HL-60 (cell line): Measurements from ENCODE around the gene ZRSR2.
"Not testable (repeated sequence)": the region's sequence is repeated elsewhere in the genome, so short reads cannot be mapped to it uniquely, and the experiment has no call there.

Source experiments
- DNase-seq, 2 experiments: peaks; one replicate each; pipeline ENCODE4 v3.0.0-alpha.2; 2010 to 2020; ENCODE audit warnings: low read depth in 1 of 2, low spot score in 1 of 2
- H3K27ac ChIP-seq: fragments of 250-450 bp; sonication (Bioruptor Pico); replicated peaks from 2 replicates; pipeline ENCODE4 v1.5.1; 2020; ENCODE audit warnings: mild to moderate bottlenecking, moderate library complexity
- H3K27me3 ChIP-seq: fragments of 250-450 bp; sonication (Bioruptor Pico); 2 replicates; pipeline ENCODE4 v1.5.1; 2021; ENCODE audit warnings: mild to moderate bottlenecking, moderate library complexity; ENCODE audit not compliant: insufficient read depth, poor library complexity, severe bottlenecking
- H3K4me3 ChIP-seq: replicated peaks from 2 replicates; pipeline ENCODE4 v1.5.1; 2011; ENCODE audit warnings: mild to moderate bottlenecking, control low read depth, low read length; ENCODE audit not compliant: insufficient read depth
- CTCF ChIP-seq: IDR thresholded peaks from one replicate; pipeline ENCODE4 v1.5.1; 2011; ENCODE audit warnings: low read length, control low read depth, inconsistent platforms; ENCODE audit not compliant: insufficient read depth
- GABPA ChIP-seq: IDR thresholded peaks from 2 replicates; pipeline ENCODE4 v1.6.1; 2012; ENCODE audit warnings: low read depth
- POLR2AphosphoS5 ChIP-seq: IDR thresholded peaks from 2 replicates; pipeline ENCODE4 v1.6.1; 2012; ENCODE audit warnings: low read depth
- SPI1 ChIP-seq: IDR thresholded peaks from 2 replicates; pipeline ENCODE4 v1.6.1; 2012; ENCODE audit warnings: low read depth, mild to moderate bottlenecking, borderline replicate concordance
- TF ChIP-seq, protein P1 (sequence below): IDR thresholded peaks from 2 replicates; pipeline ENCODE4 v1.6.1; 2012; ENCODE audit warnings: low read depth; ENCODE audit not compliant: insufficient replicate concordance

ZRSR2 gene

DNA sequence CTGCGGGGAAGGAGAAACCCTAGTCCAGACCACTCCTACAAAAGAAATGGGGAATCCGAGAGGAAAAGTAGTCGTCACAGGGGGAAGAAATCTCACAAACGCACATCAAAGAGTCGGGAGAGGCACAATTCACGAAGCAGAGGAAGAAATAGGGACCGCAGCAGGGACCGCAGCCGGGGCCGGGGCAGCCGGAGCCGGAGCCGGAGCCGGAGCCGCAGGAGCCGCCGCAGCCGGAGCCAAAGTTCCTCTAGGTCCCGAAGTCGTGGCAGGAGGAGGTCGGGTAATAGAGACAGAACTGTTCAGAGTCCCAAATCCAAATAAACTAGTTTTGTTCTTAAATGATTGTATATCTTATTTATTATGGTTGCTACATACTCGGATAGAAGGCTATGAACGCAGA is 32.6 kb downstream of the ZRSR2 start:
- Histone ChIP-seq H3K27ac (no peak overlapping the region), H3K4me3 (no peak overlapping the region), H3K27me3 (no peaks in the 10 kb centered on the region)
- TF ChIP-seq CTCF: no peak
- no peak for TF ChIP-seq SPI1
- TF ChIP-seq, protein P1, sequence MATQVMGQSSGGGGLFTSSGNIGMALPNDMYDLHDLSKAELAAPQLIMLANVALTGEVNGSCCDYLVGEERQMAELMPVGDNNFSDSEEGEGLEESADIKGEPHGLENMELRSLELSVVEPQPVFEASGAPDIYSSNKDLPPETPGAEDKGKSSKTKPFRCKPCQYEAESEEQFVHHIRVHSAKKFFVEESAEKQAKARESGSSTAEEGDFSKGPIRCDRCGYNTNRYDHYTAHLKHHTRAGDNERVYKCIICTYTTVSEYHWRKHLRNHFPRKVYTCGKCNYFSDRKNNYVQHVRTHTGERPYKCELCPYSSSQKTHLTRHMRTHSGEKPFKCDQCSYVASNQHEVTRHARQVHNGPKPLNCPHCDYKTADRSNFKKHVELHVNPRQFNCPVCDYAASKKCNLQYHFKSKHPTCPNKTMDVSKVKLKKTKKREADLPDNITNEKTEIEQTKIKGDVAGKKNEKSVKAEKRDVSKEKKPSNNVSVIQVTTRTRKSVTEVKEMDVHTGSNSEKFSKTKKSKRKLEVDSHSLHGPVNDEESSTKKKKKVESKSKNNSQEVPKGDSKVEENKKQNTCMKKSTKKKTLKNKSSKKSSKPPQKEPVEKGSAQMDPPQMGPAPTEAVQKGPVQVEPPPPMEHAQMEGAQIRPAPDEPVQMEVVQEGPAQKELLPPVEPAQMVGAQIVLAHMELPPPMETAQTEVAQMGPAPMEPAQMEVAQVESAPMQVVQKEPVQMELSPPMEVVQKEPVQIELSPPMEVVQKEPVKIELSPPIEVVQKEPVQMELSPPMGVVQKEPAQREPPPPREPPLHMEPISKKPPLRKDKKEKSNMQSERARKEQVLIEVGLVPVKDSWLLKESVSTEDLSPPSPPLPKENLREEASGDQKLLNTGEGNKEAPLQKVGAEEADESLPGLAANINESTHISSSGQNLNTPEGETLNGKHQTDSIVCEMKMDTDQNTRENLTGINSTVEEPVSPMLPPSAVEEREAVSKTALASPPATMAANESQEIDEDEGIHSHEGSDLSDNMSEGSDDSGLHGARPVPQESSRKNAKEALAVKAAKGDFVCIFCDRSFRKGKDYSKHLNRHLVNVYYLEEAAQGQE: no peak
- TF ChIP-seq POLR2AphosphoS5: no peak
- TF ChIP-seq GABPA: no peak
- DNase-seq: no peak

DNA sequence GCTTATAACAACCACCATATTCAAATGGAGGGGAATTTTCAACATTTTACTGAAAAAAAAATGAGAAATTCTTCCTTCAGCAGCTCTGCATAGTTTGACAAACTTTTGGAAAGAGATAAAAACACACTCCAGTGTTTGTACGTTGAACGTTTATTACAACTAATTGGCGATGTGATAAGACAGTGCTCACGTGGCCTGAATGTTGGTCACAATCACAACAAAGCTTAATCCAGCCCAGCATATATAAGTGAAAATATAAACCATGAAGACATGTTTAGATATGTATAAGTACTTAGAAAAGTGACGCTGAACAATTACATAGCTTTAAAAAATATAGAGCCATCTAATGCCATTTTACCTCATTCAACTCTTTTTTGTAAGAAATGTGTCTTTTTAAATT is 35.7 kb downstream of the ZRSR2 start:
- Histone ChIP-seq H3K4me3 (no peak overlapping the region), H3K27ac (no peak overlapping the region), H3K27me3 (no peaks in the 10 kb centered on the region)
- TF ChIP-seq POLR2AphosphoS5 (no peak), SPI1 (no peak), CTCF (no peak)
- DNase-seq: no peak

DNA sequence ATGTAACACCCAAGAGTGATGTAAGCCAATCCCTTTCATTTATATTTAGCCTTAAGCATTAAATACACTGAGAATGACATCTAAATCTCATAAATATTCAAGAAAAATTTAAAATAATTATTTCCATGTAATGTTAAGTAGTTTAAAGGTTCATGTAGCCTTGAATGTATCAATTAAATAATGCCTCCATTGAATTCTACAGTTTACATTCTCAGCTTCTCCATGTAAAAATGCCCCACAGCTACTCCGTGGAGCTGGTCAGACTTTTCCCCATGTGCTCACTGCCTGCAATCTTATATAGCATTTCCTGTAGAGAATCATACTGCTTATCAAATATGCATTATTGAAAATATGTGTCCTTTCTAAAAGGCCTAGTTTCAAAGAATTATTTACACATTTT is 38.9 kb downstream of the ZRSR2 start:
- H3K4me3 ChIP-seq: no peak overlapping the region
- H3K27ac ChIP-seq: no peak overlapping the region
- H3K27me3 ChIP-seq: no peaks in the 10 kb centered on the region
- no peak for DNase-seq
- TF ChIP-seq SPI1: no peak
- TF ChIP-seq CTCF: no peak
- no peak for TF ChIP-seq POLR2AphosphoS5
- TF ChIP-seq, protein P1: no peak
- TF ChIP-seq GABPA: no peak

DNA sequence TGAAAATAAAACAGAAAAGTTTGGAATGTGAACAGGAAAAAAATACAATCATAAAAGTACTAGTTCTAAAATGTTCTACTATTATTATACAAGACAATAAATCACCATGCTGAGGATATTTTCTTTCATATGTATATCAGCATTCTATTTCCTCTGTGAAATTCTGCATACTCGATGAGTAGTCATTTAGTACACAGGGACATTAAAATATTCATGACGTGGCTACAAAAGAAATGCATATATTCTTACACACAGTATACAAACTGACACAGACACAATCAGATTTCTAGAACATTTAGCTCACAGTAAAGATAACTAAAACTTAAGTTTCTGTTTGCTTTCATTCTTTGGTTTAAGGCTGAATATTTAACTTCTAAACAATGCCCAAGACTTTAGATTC is 41.1 kb downstream of the ZRSR2 start:
- H3K4me3 ChIP-seq, H3K27me3 ChIP-seq, H3K27ac ChIP-seq: not testable (repeated sequence)

More for the DNA sequence above, 41.1 kb downstream of the ZRSR2 start:
- not testable (repeated sequence) for DNase-seq
